ENCODE data around the gene TRIM66. TPM values are rescaled to one million over a fixed set of nuclear protein-coding genes. Genes with fewer than 3 reads are reported as not detected.
A peak's percentile ranks its signal among the peaks of the same experiment; 100 is the strongest.

Gene TRIM66
- total RNA-seq, 2 experiments from 2014 or later = 4.4 to 19.0 TPM

DNA sequence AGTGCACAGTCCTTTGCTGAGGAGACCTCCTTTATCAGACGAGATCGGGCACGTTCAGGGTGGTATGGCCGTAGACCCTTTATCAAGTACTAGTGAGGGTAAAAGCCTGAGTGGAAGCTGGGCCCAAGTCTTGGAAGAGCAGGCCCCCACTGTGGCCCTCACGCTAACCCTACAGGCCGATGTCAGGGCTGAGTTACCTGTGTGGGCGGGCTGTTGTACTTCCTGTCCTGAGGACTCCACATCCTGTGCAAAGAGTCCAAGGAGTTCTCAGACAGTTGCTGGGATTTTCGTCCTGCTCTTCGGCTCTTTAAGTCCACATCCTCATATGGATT, 35.0 kb upstream of the TRIM66 start:
- Histone ChIP-seq H2AFZ (ENCODE audit: low read length) (peak overlapping the region; percentile 28; the same call in 1 of the 2 replicates), H4K20me1 (ENCODE audit: insufficient read depth, low read length) (no peaks in the 10 kb centered on the region), H3K4me2 (ENCODE audit: low read length) (peak overlapping the region; percentile 24; the same call in 1 of the 2 replicates), H3K9me3 (ENCODE audit: low read length) (no peaks in the 10 kb centered on the region), H3K36me3 (ENCODE audit: insufficient read depth, low read length) (no peaks in the 10 kb centered on the region), H3K27ac (ENCODE audit: low read depth, low read length, poor library complexity, severe bottlenecking) (no peak overlapping the region), H3K9me2 (ENCODE audit: insufficient read depth, low read length) (no peaks in the 10 kb centered on the region), H3K4me3 (ENCODE audit: low read depth, low read length, poor library complexity, severe bottlenecking) (no peak overlapping the region), H3K79me2 (ENCODE audit: insufficient read depth, low read depth, low read length) (no peaks in the 10 kb centered on the region), H3K4me1 (ENCODE audit: insufficient read depth, low read length, poor library complexity, severe bottlenecking) (no peaks in the 10 kb centered on the region)
- DNase-seq (ENCODE audit: low spot score) = no peak
- ChIA-PET CTCF (ENCODE audit: unreplicated experiment) (no interaction called here), POLR2A (no interaction called here)
- BruUV-seq (replicated peaks) = no TSS peak
- TF ChIP-seq, protein P1, sequence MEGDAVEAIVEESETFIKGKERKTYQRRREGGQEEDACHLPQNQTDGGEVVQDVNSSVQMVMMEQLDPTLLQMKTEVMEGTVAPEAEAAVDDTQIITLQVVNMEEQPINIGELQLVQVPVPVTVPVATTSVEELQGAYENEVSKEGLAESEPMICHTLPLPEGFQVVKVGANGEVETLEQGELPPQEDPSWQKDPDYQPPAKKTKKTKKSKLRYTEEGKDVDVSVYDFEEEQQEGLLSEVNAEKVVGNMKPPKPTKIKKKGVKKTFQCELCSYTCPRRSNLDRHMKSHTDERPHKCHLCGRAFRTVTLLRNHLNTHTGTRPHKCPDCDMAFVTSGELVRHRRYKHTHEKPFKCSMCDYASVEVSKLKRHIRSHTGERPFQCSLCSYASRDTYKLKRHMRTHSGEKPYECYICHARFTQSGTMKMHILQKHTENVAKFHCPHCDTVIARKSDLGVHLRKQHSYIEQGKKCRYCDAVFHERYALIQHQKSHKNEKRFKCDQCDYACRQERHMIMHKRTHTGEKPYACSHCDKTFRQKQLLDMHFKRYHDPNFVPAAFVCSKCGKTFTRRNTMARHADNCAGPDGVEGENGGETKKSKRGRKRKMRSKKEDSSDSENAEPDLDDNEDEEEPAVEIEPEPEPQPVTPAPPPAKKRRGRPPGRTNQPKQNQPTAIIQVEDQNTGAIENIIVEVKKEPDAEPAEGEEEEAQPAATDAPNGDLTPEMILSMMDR (conservative IDR thresholded peaks at IDR 0.05; ENCODE audit: low read length) = no peak
- no peak for TF ChIP-seq EZH2phosphoT487 (IDR thresholded peaks at IDR 0.05; ENCODE audit: borderline replicate concordance, low read depth, low read length)
- intact Hi-C loops (cut with micrococcal nuclease; ENCODE audit: unreplicated experiment) = no loop called here

DNA sequence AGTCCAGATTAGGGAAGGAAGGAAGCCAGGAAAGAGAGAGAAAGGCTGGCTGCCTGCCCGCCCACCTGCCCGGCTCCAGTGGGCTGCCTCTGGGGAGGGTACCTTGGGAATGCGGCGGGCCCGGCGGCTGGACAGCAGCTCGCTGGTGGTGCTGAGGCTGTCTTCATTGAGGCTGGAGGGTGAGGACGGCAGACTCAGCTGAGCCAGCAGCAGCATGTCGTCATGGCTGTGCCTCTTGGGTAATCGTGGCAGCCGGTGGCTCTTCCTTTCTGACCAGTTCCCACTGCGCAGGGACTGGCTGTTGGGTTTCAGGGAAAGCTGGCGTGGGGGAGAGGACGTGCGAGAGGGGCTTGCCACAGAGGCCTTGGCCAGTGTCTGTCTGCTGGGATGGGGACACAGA, 33.0 kb upstream of the TRIM66 start:
- H3K36me3 ChIP-seq (ENCODE audit: insufficient read depth, low read length) = no peaks in the 10 kb centered on the region
- DNase-seq (ENCODE audit: low spot score) = no peak
- no peaks in the 10 kb centered on the region for H4K20me1 ChIP-seq (ENCODE audit: insufficient read depth, low read length)
- no peaks in the 10 kb centered on the region for H3K9me3 ChIP-seq (ENCODE audit: low read length)
- H3K4me3 ChIP-seq (ENCODE audit: low read depth, low read length, poor library complexity, severe bottlenecking) = no peak overlapping the region
- no peaks in the 10 kb centered on the region for H3K9me2 ChIP-seq (ENCODE audit: insufficient read depth, low read length)
- H2AFZ ChIP-seq (ENCODE audit: low read length) = no peak overlapping the region
- no TSS peak for BruUV-seq (replicated peaks)
- TF ChIP-seq, protein P1 (conservative IDR thresholded peaks at IDR 0.05; ENCODE audit: low read length) = no peak
- no peak for TF ChIP-seq EZH2phosphoT487 (IDR thresholded peaks at IDR 0.05; ENCODE audit: borderline replicate concordance, low read depth, low read length)
- no peaks in the 10 kb centered on the region for H3K79me2 ChIP-seq (ENCODE audit: insufficient read depth, low read depth, low read length)
- H3K4me1 ChIP-seq (ENCODE audit: insufficient read depth, low read length, poor library complexity, severe bottlenecking) = no peaks in the 10 kb centered on the region
- H3K27ac ChIP-seq (ENCODE audit: low read depth, low read length, poor library complexity, severe bottlenecking) = no peak overlapping the region
- CTCF ChIA-PET (ENCODE audit: unreplicated experiment) = no interaction called here
- intact Hi-C loops (cut with micrococcal nuclease; ENCODE audit: unreplicated experiment) = no loop called here
- POLR2A ChIA-PET = no interaction called here
- no peak overlapping the region for H3K4me2 ChIP-seq (ENCODE audit: low read length)

DNA sequence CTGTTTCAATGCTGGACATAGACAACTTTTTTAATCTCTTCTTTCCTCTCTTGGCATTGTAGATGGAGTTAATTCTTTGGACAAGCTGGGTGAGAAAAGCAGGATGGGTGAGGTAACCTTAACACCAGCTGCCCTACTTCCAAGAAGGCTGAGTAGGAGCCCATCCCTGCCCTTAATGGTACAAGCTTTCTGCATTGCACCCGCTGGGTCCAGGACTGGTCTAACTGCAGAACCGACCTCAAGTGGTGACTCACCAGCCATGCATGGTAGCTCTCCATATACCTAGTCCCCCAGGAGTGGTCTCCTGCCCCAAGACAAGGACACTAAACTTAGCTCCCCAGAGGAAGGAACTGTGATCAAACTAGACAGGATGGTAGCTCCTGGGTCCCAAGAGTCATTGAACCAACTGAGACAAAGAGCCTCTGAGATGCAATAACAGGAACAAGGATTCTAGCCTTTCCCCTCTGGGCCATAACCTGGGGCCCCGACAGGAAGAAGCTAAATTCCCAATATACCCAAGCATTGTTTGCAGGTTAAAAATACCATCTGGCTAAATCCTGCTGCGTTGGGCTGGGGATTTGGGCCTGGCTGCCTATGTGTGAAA, 32.3 kb upstream of the TRIM66 start:
- ChIA-PET CTCF (ENCODE audit: unreplicated experiment) (no interaction called here), POLR2A (interaction anchor here (0.7 kb wide), 1 partner anchor 137 kb away, joined by 5 read pairs; no protein-coding TSS in a partner anchor)
- no peak overlapping the region for H3K4me3 ChIP-seq (ENCODE audit: low read depth, low read length, poor library complexity, severe bottlenecking)
- H3K4me1 ChIP-seq (ENCODE audit: insufficient read depth, low read length, poor library complexity, severe bottlenecking) = no peaks in the 10 kb centered on the region
- H3K9me2 ChIP-seq (ENCODE audit: insufficient read depth, low read length) = no peaks in the 10 kb centered on the region
- H3K36me3 ChIP-seq (ENCODE audit: insufficient read depth, low read length) = no peaks in the 10 kb centered on the region
- BruUV-seq (replicated peaks) = no TSS peak
- H3K79me2 ChIP-seq (ENCODE audit: insufficient read depth, low read depth, low read length) = no peaks in the 10 kb centered on the region
- no peak for DNase-seq (ENCODE audit: low spot score)
- no peak overlapping the region for H3K27ac ChIP-seq (ENCODE audit: low read depth, low read length, poor library complexity, severe bottlenecking)
- no peak overlapping the region for H2AFZ ChIP-seq (ENCODE audit: low read length)
- intact Hi-C loops (cut with micrococcal nuclease; ENCODE audit: unreplicated experiment) = no loop called here
- no peaks in the 10 kb centered on the region for H3K9me3 ChIP-seq (ENCODE audit: low read length)
- H3K4me2 ChIP-seq (ENCODE audit: low read length) = no peak overlapping the region
- no peaks in the 10 kb centered on the region for H4K20me1 ChIP-seq (ENCODE audit: insufficient read depth, low read length)
- TF ChIP-seq EZH2phosphoT487 (IDR thresholded peaks at IDR 0.05; ENCODE audit: borderline replicate concordance, low read depth, low read length) = no peak
- TF ChIP-seq, protein P1 (conservative IDR thresholded peaks at IDR 0.05; ENCODE audit: low read length) = no peak
